ENCODE measurements around the gene RANBP9.
A peak's percentile ranks its signal among the peaks of the same experiment; 100 is the strongest.

Gene RANBP9

DNA sequence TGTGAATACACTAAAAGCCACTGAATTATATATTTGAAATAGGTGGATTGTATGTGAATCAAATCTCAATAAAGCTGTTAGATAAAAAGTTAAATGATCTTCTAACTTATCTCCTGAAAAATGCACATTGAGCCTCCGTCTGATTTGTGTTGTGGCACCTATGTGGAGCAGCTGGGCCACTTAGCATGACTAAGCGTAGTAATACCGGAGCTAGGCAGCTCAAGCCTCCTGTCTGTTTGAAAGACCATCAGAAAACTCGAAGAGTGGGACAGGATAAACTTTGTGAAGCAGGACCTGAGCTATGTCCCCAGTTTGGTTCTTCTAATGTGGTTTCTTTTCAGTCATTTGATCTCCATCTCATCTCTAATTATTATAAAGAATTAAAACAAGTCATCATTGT lies 107.5 kb downstream of the RANBP9 start:
- no peak for DNase-seq (ENCODE audit: low read depth in 3 of 3)

DNA sequence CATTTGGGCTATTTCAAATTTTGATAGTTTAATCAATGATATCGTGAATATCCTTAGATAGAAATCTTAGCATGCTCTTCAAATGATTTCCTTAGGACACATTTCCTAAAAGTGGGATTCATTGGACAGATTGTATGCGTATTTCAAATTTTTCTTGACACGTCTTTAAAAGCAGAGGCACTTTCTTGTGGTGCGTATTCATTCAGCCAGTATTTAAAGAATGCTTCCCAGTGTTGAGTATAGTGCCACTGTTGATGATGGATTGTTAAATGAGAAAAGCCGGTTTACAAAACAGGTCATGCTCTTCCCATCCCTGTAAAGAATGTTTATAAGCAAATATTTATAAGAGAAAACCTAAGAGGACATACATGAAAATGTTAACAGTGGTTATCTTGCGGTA lies 111.6 kb downstream of the RANBP9 start:
- no peak for DNase-seq (ENCODE audit: low read depth in 3 of 3)

- DNase-seq (ENCODE audit: low read depth in 3 of 3) = no peak
Observed at GRCh38 chr6:13597073-13597472, 114.6 kb downstream of the RANBP9 start.

GRCh38 chr6:13593720-13594119 lies 117.9 kb downstream of the RANBP9 start:
- no peak for DNase-seq (ENCODE audit: low read depth in 3 of 3)

GRCh38 chr6:13593103-13593502 lies 118.5 kb downstream of the RANBP9 start:
- DNase-seq (ENCODE audit: low read depth in 3 of 3) = no peak

DNA sequence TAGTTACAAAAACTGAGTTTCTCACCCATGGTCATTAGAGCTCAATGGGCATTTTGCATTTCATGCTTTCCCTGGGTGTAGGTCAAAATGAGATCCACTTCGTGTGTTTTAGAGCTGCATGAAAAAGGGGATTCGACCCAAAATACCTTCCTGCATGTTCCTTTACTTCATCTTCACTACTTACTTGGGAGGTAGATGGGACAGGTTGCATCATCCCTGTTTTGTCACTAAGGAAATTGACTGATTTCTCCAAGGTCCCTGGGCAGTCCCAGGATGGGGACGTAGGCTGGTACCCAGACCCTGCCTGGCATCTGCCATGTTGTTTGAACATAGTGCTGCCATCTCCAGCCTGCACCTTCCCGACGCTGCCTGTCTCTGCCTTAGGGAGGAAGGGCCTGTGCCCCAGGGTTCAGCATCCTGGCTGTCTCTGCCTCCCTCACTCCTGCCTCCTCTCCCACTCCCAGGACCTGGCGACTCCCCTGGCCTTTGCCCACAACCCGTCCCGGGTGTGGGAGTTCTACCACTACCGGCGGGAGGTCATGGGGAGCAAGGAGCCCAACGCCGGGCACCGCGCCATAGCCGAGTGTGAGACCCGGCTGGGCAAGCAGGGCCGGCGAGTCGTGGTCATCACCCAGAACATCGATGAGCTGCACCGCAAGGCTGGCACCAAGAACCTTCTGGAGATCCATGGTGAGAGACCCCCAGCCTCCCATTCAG lies 120.3 kb downstream of the RANBP9 start:
- DNase-seq (ENCODE audit: low read depth in 3 of 3) = no peak

GRCh38 chr6:13590574-13591153 lies 121.0 kb downstream of the RANBP9 start:
- no peak for DNase-seq (ENCODE audit: low read depth in 3 of 3)

- no peak for DNase-seq (ENCODE audit: low read depth in 3 of 3)
Observed at GRCh38 chr6:13589801-13590200, 121.8 kb downstream of the RANBP9 start.

GRCh38 chr6:13586603-13587542 lies 124.8 kb downstream of the RANBP9 start:
- no peak for DNase-seq (ENCODE audit: low read depth in 3 of 3)

DNA sequence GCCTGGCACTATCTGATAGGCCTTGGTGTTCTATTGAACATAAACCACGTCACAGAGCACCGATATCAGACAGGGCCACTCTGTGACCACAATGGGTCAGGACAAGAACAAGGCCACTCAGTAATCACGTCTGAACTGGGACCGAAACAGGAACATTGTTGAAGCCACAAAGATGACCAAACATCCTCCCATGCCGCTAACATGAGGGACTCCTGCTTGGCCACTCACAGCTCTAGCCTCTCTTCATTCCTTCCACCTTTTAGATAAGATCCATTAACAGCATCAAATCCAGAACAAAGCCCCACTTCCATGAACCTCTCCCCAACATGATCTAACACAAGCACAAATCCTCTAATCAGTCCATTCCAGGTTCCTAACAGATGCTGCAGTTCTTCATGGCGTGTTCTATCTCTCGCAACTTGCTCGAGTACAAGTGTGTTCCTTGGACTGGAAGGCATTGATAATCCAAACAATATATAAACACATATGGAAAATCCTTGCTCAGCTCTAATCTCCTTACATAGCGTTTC lies 129.9 kb downstream of the RANBP9 start:
- DNase-seq (ENCODE audit: low read depth in 3 of 3) = no peak

- DNase-seq (ENCODE audit: low read depth in 3 of 3) = no peak
Observed at GRCh38 chr6:13579911-13580310, 131.7 kb downstream of the RANBP9 start.

GRCh38 chr6:13577926-13578325 lies 133.7 kb downstream of the RANBP9 start:
- DNase-seq (ENCODE audit: low read depth in 3 of 3) = no peak

DNA sequence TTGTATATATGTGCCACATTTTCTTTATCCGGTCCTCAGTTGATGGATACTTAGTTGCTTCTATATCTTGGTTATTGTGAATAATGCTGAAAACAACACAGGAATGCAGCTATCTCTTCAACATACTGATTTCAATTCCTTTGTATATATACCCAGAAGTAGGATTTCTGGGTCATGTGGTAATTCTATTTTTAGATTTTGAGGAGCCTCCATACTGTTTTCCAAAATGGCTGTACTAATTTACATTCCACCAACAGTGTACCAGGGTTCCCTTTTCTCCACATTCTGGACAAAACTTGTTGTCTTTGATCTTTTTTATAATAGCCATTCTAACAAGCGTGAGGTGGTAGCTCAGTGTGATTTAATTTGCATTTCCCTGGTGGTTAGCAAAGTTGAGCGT lies 135.6 kb downstream of the RANBP9 start:
- DNase-seq (ENCODE audit: low read depth in 3 of 3) = no peak

GRCh38 chr6:13575377-13575775 lies 136.3 kb downstream of the RANBP9 start:
- peak in 1 of 3 experiments; percentile 63 for DNase-seq (ENCODE audit: low read depth in 3 of 3)

DNA sequence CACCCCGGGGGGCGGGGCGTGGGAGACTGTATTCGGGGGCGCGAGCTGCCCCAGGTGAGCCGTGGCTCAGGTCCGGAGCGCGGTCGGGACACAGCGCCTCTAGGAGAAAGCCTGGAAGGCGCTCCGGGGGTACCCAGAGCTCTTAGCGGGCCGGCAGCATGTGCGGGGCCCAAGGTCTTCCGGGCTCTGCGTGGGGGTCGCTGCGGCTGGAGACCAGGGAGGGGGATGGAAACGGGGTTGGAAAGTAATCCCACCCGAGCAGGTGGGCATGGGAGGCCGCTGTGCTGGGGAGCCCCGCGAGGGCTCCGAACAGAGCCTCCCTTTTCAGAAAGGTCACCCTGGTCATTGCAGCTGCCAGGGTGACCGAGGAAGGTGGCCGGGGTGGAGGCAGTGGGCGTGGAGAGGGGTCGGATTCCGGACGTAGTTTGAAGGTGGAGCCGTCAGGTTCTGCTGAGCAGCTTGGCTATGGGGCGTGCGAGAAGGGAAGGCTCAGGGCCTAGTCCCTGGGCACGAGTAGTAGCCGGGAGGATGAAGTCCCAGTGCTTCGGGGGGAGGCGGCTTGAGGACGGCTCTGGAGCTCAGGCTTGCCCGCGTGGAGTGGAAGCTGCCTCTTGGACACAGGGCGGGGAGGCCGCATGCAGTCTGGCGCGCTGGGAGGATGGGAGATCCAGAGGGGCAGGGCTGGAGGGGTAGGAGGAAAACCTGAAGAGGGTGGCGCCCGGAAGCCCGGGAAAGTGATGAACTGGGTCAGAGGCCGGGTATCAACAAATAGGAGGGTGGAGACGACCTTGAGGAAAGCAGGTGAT lies 136.9 kb downstream of the RANBP9 start, which contains the start of gene SIRT5:
SIRT5 (plus strand) TSS at position 31 of the 806 bp plus-strand sequence. CDS start 9,510 bp downstream, outside the sequence.
- peak; percentile 45 to 50 (median 49) for DNase-seq (ENCODE audit: low read depth in 3 of 3)

GRCh38 chr6:13574149-13574570 lies 137.5 kb downstream of the RANBP9 start:
- peak; percentile 84 to 90 (median 86) for DNase-seq (ENCODE audit: low read depth in 3 of 3)

DNA sequence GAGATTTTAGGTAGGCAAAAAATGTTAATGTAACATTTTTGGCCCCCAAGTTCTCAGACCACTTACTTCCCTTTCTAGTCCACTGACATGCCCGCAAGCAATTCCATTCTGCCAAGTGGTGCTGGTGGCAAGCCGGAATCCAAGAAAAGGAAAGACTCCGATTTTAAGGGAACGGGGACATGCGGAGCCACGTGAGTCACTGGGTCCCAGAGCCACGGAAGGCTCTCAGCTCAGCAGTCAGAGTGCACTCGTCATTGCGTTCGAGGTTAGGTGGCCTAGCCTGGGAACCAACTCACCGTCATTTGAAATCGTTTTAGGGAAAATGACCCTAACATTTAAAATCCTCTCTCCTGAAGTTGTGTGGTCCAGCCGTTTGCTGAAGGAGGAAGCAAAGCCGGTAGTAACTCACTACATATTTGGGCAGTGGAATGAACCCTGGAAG lies 137.9 kb downstream of the RANBP9 start:
- peak in 1 of 3 experiments; percentile 3 for DNase-seq (ENCODE audit: low read depth in 3 of 3)

- no peak for DNase-seq (ENCODE audit: low read depth in 3 of 3)
Observed at GRCh38 chr6:13572951-13573654, 138.5 kb downstream of the RANBP9 start.

DNA sequence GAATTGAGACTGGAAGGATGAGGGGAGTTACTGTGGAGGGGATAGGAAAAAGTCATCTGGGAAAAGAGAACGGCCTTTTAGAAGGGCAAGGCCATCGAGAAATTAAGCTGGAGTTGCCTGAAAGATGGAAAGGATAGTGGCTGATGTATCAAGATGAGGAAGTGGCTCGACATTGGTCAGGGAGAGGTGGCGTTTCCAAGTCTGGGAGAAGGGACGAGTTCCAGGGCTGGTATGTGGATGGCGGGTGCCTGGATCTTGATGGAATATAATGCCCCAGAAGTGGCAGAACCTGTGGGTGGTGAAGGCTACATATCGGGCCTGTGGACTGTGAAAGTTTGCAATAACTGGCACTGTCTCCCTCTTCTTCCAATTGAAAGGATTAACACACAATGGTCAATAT lies 139.4 kb downstream of the RANBP9 start:
- no peak for DNase-seq (ENCODE audit: low read depth in 3 of 3)

Data from stimulated activated CD4-positive, alpha-beta T cell treated with anti-CD3 and anti-CD28 coated beads, TNF-alpha, amount 100 ng/mL, for 4 hours (primary cell).